HG02759 (cell line): Measurements from ENCODE around the gene MSANTD3.
"Not testable (repeated sequence)": the region's sequence is repeated elsewhere in the genome, so short reads cannot be mapped to it uniquely, and the experiment has no call there.

ENCODE experiments used
- ATAC-seq: cut with Tn5 transposase; IDR thresholded peaks from one replicate; pipeline ENCODE4 v1.9.1; 2021; ENCODE audit warnings: mild to moderate bottlenecking, moderate library complexity; ENCODE audit not compliant: unreplicated experiment

The MSANTD3 gene

GRCh38 chr9:100426530-100427365 lies at the start of gene MSANTD3:
Gene MSANTD3, plus strand, starts transcription at chr9:100427143. Its CDS starts 14,796 bp downstream, at chr9:100441939.
- peak; percentile 86 for ATAC-seq

GRCh38 chr9:100379862-100380261 lies 47.1 kb upstream of the MSANTD3 start:
- no peak for ATAC-seq

- ATAC-seq = not testable (repeated sequence)
Observed at GRCh38 chr9:100392989-100393388, 34.0 kb upstream of the MSANTD3 start.

- ATAC-seq = no peak
Observed at GRCh38 chr9:100394032-100394695, 32.8 kb upstream of the MSANTD3 start.

GRCh38 chr9:100394816-100395215 lies 32.1 kb upstream of the MSANTD3 start:
- no peak for ATAC-seq

- no peak for ATAC-seq
Observed at GRCh38 chr9:100396769-100397168, 30.2 kb upstream of the MSANTD3 start.

- no peak for ATAC-seq
Observed at GRCh38 chr9:100397529-100398266, 29.2 kb upstream of the MSANTD3 start.

GRCh38 chr9:100401042-100401441 lies 25.9 kb upstream of the MSANTD3 start:
- ATAC-seq = no peak

GRCh38 chr9:100406962-100407361 lies 20.0 kb upstream of the MSANTD3 start:
- no peak for ATAC-seq

GRCh38 chr9:100408546-100409175 lies 18.3 kb upstream of the MSANTD3 start:
- no peak for ATAC-seq

- no peak for ATAC-seq
Observed at GRCh38 chr9:100409176-100409556, 17.8 kb upstream of the MSANTD3 start.

GRCh38 chr9:100411472-100412283 lies 15.3 kb upstream of the MSANTD3 start:
- ATAC-seq = peak; percentile 100

GRCh38 chr9:100413839-100414420 lies 13.0 kb upstream of the MSANTD3 start:
- no peak for ATAC-seq

GRCh38 chr9:100417815-100418214 lies 9.1 kb upstream of the MSANTD3 start:
- no peak for ATAC-seq

- ATAC-seq = no peak
Observed at GRCh38 chr9:100419166-100419565, 7.8 kb upstream of the MSANTD3 start.

- not testable (repeated sequence) for ATAC-seq
Observed at GRCh38 chr9:100421116-100421515, 5.8 kb upstream of the MSANTD3 start.

- no peak for ATAC-seq
Observed at GRCh38 chr9:100425758-100426157, 1.2 kb upstream of the MSANTD3 start.

GRCh38 chr9:100426189-100426529 lies 784 bp upstream of the MSANTD3 start:
- no peak for ATAC-seq

- ATAC-seq = peak; percentile 59
Observed at GRCh38 chr9:100427366-100428263, 672 bp downstream of the MSANTD3 start.
